ENCODE data around the gene ASTN2.

DNA sequence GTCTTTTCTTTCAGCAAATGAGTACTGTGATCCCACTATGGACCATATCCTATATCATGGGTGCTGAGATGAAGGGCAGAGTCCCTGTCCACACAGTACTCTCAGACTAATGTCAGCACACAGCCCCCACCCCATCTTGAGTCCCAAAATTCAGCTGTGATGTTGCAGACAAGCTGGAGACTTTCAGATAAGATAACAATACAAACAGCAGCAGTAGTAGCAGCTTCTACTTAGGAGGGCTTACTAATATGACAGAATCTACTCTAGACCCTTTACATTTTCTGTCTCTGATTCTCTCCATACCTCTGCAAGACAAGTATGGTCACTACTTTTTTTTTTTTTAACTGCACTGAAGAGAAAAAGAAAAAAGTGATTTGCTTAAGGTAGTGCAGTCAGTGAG lies 856.8 kb downstream of the ASTN2 start:
- TF ChIP-seq, protein P1, sequence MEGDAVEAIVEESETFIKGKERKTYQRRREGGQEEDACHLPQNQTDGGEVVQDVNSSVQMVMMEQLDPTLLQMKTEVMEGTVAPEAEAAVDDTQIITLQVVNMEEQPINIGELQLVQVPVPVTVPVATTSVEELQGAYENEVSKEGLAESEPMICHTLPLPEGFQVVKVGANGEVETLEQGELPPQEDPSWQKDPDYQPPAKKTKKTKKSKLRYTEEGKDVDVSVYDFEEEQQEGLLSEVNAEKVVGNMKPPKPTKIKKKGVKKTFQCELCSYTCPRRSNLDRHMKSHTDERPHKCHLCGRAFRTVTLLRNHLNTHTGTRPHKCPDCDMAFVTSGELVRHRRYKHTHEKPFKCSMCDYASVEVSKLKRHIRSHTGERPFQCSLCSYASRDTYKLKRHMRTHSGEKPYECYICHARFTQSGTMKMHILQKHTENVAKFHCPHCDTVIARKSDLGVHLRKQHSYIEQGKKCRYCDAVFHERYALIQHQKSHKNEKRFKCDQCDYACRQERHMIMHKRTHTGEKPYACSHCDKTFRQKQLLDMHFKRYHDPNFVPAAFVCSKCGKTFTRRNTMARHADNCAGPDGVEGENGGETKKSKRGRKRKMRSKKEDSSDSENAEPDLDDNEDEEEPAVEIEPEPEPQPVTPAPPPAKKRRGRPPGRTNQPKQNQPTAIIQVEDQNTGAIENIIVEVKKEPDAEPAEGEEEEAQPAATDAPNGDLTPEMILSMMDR (IDR thresholded peaks at IDR 0.05; ENCODE audit: poor library complexity, severe bottlenecking), result no peak
- TF ChIP-seq EP300 (conservative IDR thresholded peaks at IDR 0.05; ENCODE audit: poor library complexity, severe bottlenecking), result no peak
- no peak for TF ChIP-seq POLR2AphosphoS5 (IDR thresholded peaks at IDR 0.05)
- no peak for TF ChIP-seq EZH2 (IDR thresholded peaks at IDR 0.05; ENCODE audit: borderline replicate concordance, insufficient read depth, low read length, poor library complexity, severe bottlenecking)
- no peak for TF ChIP-seq TAF1 (IDR thresholded peaks at IDR 0.05; ENCODE audit: low read depth)
- TF ChIP-seq MXI1 (conservative IDR thresholded peaks at IDR 0.05; ENCODE audit: poor library complexity, severe bottlenecking), result no peak
- no peak for TF ChIP-seq SMC3 (conservative IDR thresholded peaks at IDR 0.05; ENCODE audit: poor library complexity)
- no peak for TF ChIP-seq RAD21 (conservative IDR thresholded peaks at IDR 0.05)
